HCT116 (cell line): ENCODE data around the gene ARHGAP42. TPM values are rescaled to one million over a fixed set of nuclear protein-coding genes. Genes with fewer than 3 reads are reported as not detected.

Experiments used
- ATAC-seq: fragments of 200-7000 bp; cut with Tn5 transposase; 2 replicates; pipeline ENCODE4 v1.9.1; 2020; ENCODE audit warnings: mild to moderate bottlenecking, moderate library complexity
- BruUV-seq: library from RNA; stranded (reverse); fragments of 400-500 nt; replicated peaks from 2 replicates; lab custom pipeline; 2021; lab: Mats Ljungman, UMichigan
- CTCF ChIA-PET: fragments of 300-600 bp; sonication (Branson Sonifier 250); formaldehyde crosslinking; loops from one replicate; lab custom pipeline; 2021; ENCODE audit warnings: antibody characterized with exemption; lab: Charles Lee
- POLR2A ChIA-PET: fragments of 300-600, 350-600 bp; sonication (Branson Sonifier 250); formaldehyde crosslinking; loops from one replicate; lab custom pipeline; 2021; ENCODE audit warnings: antibody characterized with exemption; lab: Charles Lee
- RAD21 ChIA-PET, 2 experiments: fragments of 300-600 bp; sonication (Branson Sonifier 250); formaldehyde crosslinking; loops; one replicate each; lab custom pipeline; 2023; ENCODE audit warnings: low total read pairs in 2 of 2; ENCODE audit not compliant: uncharacterized antibody in 2 of 2, unreplicated experiment in 2 of 2, low non-redundant PET in 1 of 2; lab: Charles Lee
- DNase-seq: peaks from one replicate; pipeline ENCODE4 v3.0.0-alpha.2; 2010; ENCODE audit warnings: low read depth, low spot score
- H2AFZ ChIP-seq: fragments of 200-600 bp; shearing (Covaris generic), sonication (generic); 2 replicates; pipeline ENCODE4 v1.6.1; 2017; ENCODE audit warnings: low read depth, mixed run types, mixed read lengths, antibody characterized with exemption, low read length; ENCODE audit not compliant: poor library complexity, severe bottlenecking
- H3K27ac ChIP-seq: 2 replicates; pipeline ENCODE4 v1.5.1; 2012; ENCODE audit warnings: low read depth, low read length
- H3K27me3 ChIP-seq: fragments of 200-600 bp; sonication (generic); 2 replicates; pipeline ENCODE4 v1.6.1; 2016; ENCODE audit warnings: mixed run types, low read length, mixed read lengths; ENCODE audit not compliant: insufficient read depth
- H3K36me3 ChIP-seq, 2 experiments: fragments of 200-500 bp in 1 of 2; fragments of 200-600 bp in 1 of 2; sonication (Bioruptor generic) in 1 of 2; sonication (generic) in 1 of 2; 2 replicates each; pipeline versions ENCODE4 v1.5.1 to v1.6.1; 2014 to 2016; ENCODE audit warnings: low read length in 2 of 2, inconsistent platforms in 1 of 2, mixed read lengths in 1 of 2, mixed run types in 1 of 2; ENCODE audit not compliant: insufficient read depth in 2 of 2, control insufficient read depth in 1 of 2
- H3K4me1 ChIP-seq, 2 experiments: fragments of 200-600 bp in 1 of 2; sonication (generic) in 1 of 2; 2 replicates each; pipeline versions ENCODE4 v1.5.1 to v1.6.1; 2012 to 2017; ENCODE audit warnings: low read length in 2 of 2, inconsistent platforms in 1 of 2, mild to moderate bottlenecking in 1 of 2, mixed read lengths in 1 of 2, mixed run types in 1 of 2, moderate library complexity in 1 of 2; ENCODE audit not compliant: insufficient read depth in 2 of 2, control insufficient read depth in 1 of 2
- H3K4me2 ChIP-seq: fragments of 200-600 bp; sonication (generic); 2 replicates; pipeline ENCODE4 v1.6.1; 2017; ENCODE audit warnings: mixed run types, low read length, mixed read lengths
- H3K4me3 ChIP-seq, 2 experiments: fragments of 200-600 bp in 1 of 2; sonication (generic) in 1 of 2; replicated peaks in 1 of 2; 2 replicates each; pipeline ENCODE4 v1.5.1; 2011 to 2016; ENCODE audit warnings: low read length in 2 of 2, control low read depth in 1 of 2, low read depth in 1 of 2, mild to moderate bottlenecking in 1 of 2, mixed read lengths in 1 of 2, mixed run types in 1 of 2
- H3K79me2 ChIP-seq: fragments of 200-600 bp; sonication (generic); 2 replicates; pipeline ENCODE4 v1.6.1; 2017; ENCODE audit warnings: mild to moderate bottlenecking, mixed run types, low read length, moderate library complexity, mixed read lengths; ENCODE audit not compliant: insufficient read depth
- H3K9ac ChIP-seq: fragments of 200-600 bp; sonication (generic); 2 replicates; pipeline ENCODE4 v1.6.1; 2016; ENCODE audit warnings: low read length, mixed read lengths
- H3K9me2 ChIP-seq: fragments of 200-600 bp; sonication (generic), shearing (Covaris generic); 2 replicates; pipeline ENCODE4 v1.6.1; 2017; ENCODE audit warnings: mixed run types, mild to moderate bottlenecking, moderate library complexity; ENCODE audit not compliant: insufficient read depth
- H3K9me3 ChIP-seq, 2 experiments: fragments of 200-500 bp in 1 of 2; fragments of 200-600 bp in 1 of 2; sonication (Bioruptor generic) in 1 of 2; sonication (generic) in 1 of 2; 2 replicates each; pipeline ENCODE4 v1.6.1; 2014 to 2017; ENCODE audit warnings: low read length in 2 of 2, mixed read lengths in 2 of 2, inconsistent platforms in 1 of 2, low read depth in 1 of 2, mild to moderate bottlenecking in 1 of 2, mixed run types in 1 of 2, moderate library complexity in 1 of 2; ENCODE audit not compliant: control insufficient read depth in 1 of 2, insufficient read depth in 1 of 2
- H4K20me1 ChIP-seq: fragments of 200-600 bp; sonication (generic), shearing (Covaris generic); 2 replicates; pipeline ENCODE4 v1.6.1; 2017; ENCODE audit warnings: mixed run types, mild to moderate bottlenecking, moderate library complexity; ENCODE audit not compliant: insufficient read depth
- CBX3 ChIP-seq: IDR thresholded peaks from 2 replicates; pipeline ENCODE4 v1.6.1; 2012; ENCODE audit warnings: low read depth
- CTCF ChIP-seq, 3 experiments: fragments of 200-600 bp in 1 of 3; sonication (generic) in 1 of 3; IDR thresholded peaks in 2 of 3; conservative IDR thresholded peaks in 1 of 3; 2 replicates each; pipeline ENCODE4 v1.5.1; 2012 to 2017; ENCODE audit warnings: low read depth in 2 of 3, low read length in 2 of 3, antibody characterized with exemption in 1 of 3, borderline replicate concordance in 1 of 3, control low read depth in 1 of 3, mild to moderate bottlenecking in 1 of 3, mixed read lengths in 1 of 3, mixed run types in 1 of 3, moderate library complexity in 1 of 3; ENCODE audit not compliant: insufficient read depth in 1 of 3
- EGR1 ChIP-seq: IDR thresholded peaks from 2 replicates; pipeline ENCODE4 v1.6.1; 2012; ENCODE audit warnings: low read depth
- ELF1 ChIP-seq: IDR thresholded peaks from 2 replicates; pipeline ENCODE4 v1.6.1; 2012; ENCODE audit warnings: low read depth, borderline replicate concordance
- EZH2 ChIP-seq: fragments of 200-600 bp; sonication (generic); IDR thresholded peaks from 2 replicates; pipeline ENCODE4 v1.6.1; 2017; ENCODE audit warnings: antibody characterized with exemption, mixed run types
- EZH2phosphoT487 ChIP-seq: fragments of 200-600 bp; IDR thresholded peaks from 2 replicates; pipeline ENCODE4 v1.6.1; 2018; ENCODE audit warnings: antibody characterized with exemption, borderline replicate concordance
- FOSL1 ChIP-seq: IDR thresholded peaks from 2 replicates; pipeline ENCODE4 v1.6.1; 2012; ENCODE audit warnings: low read depth
- POLR2A ChIP-seq: IDR thresholded peaks from 2 replicates; pipeline ENCODE4 v1.7.0; 2011; ENCODE audit warnings: borderline replicate concordance; ENCODE audit not compliant: insufficient read depth, insufficient read length; ENCODE audit errors: extremely low read depth
- POLR2AphosphoS5 ChIP-seq: IDR thresholded peaks from 2 replicates; pipeline ENCODE4 v1.6.1; 2011; ENCODE audit warnings: mild to moderate bottlenecking, low read depth, low read length, moderate library complexity
- REST ChIP-seq: IDR thresholded peaks from 2 replicates; pipeline ENCODE4 v1.6.1; 2012; ENCODE audit warnings: low read depth
- SIN3A ChIP-seq: IDR thresholded peaks from 2 replicates; pipeline ENCODE4 v1.6.1; 2012; ENCODE audit warnings: low read depth
- SP1 ChIP-seq: IDR thresholded peaks from 2 replicates; pipeline ENCODE4 v1.6.1; 2012; ENCODE audit warnings: low read depth
- TCF7L2 ChIP-seq: IDR thresholded peaks from 2 replicates; pipeline ENCODE4 v1.7.0; 2011; ENCODE audit warnings: borderline replicate concordance, inconsistent platforms; ENCODE audit not compliant: insufficient read depth, insufficient read length; ENCODE audit errors: extremely low read depth
- YY1 ChIP-seq: IDR thresholded peaks from 2 replicates; pipeline ENCODE4 v1.6.1; 2011; ENCODE audit warnings: low read length, low read depth, moderate library complexity, mild to moderate bottlenecking; ENCODE audit not compliant: insufficient replicate concordance; ENCODE audit errors: extremely low read depth
- ZFX ChIP-seq: fragments of 450-650 bp; IDR thresholded peaks from 2 replicates; pipeline ENCODE4 v1.6.1; 2017
- ZNF274 ChIP-seq: fragments of 200-500 bp; sonication (Bioruptor generic); IDR thresholded peaks from 2 replicates; pipeline ENCODE4 v1.6.1; 2014; ENCODE audit warnings: mild to moderate bottlenecking, low read depth, low read length, inconsistent platforms
- intact Hi-C: fragments of 100-400 bp; cut with micrococcal nuclease; formaldehyde crosslinking; loops from 2 replicates; pipeline ENCODE4 v1.10.0; 2022
- total RNA-seq: library from RNA; stranded (reverse); gene quantifications from one replicate; pipeline ENCODE4 v1.2.1, GENCODE V29; 2021; ENCODE audit not compliant: unreplicated experiment
- TF ChIP-seq, protein P1 (sequence below): IDR thresholded peaks from 2 replicates; pipeline ENCODE4 v1.6.1; 2011; ENCODE audit warnings: mild to moderate bottlenecking, low read length, moderate library complexity; ENCODE audit not compliant: insufficient replicate concordance; ENCODE audit errors: extremely low read depth
- TF ChIP-seq, protein P2 (sequence below): IDR thresholded peaks from 2 replicates; pipeline ENCODE4 v1.6.1; 2012

Gene ARHGAP42
- total RNA-seq, 1 experiment from 2014 or later, result 12.3 TPM

DNA sequence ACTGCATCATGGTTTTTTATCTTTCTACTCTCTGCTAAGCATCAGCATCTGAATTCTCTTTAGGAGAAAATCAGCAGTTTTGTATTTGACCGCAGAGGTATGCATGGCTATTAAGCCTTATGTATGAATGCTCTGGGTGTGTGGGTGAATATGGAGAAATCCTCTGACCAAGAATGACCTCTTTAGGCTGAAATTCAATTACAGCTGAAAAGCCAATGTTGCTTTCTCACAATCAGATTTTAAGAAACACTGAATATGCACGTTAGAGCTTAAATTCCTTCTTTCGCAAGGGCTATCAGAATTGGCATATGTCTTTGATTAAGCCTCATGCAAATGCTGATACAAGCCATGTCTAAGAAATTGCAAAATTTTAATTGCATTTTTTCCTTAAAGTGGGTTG, 43.2 kb downstream of the ARHGAP42 start:
- Histone ChIP-seq H3K4me3 (no peak overlapping the region), H3K4me1 (peaks cover 0 to 19% of the 10 kb centered on the region in 2 experiments; a peak in 1 of 4 replicates), H4K20me1 (no peaks in the 10 kb centered on the region), H3K27ac (no peak overlapping the region), H3K9me2 (no peaks in the 10 kb centered on the region), H2AFZ (no peak overlapping the region), H3K9me3 (no peaks in the 10 kb centered on the region), H3K4me2 (no peak overlapping the region), H3K36me3 (no peaks in the 10 kb centered on the region), H3K9ac (no peak overlapping the region), H3K27me3 (no peaks in the 10 kb centered on the region), H3K79me2 (peaks cover 27% of the 10 kb centered on the region)
- no peak for TF ChIP-seq SIN3A
- no peak for TF ChIP-seq POLR2AphosphoS5
- no peak for TF ChIP-seq POLR2A
- TF ChIP-seq EGR1, result no peak
- no peak for TF ChIP-seq ELF1
- no peak for TF ChIP-seq EZH2
- no peak for TF ChIP-seq CBX3
- no peak for TF ChIP-seq SP1
- TF ChIP-seq CTCF (IDR thresholded peaks at IDR 0.05 in 2 of 3, conservative IDR thresholded peaks at IDR 0.05 in 1 of 3; ENCODE audit: borderline replicate concordance in 1 of 3, insufficient read depth in 1 of 3, low read depth in 2 of 3, low read length in 2 of 3), result no peak
- no peak for TF ChIP-seq EZH2phosphoT487
- no peak for TF ChIP-seq ZNF274
- TF ChIP-seq, protein P1, sequence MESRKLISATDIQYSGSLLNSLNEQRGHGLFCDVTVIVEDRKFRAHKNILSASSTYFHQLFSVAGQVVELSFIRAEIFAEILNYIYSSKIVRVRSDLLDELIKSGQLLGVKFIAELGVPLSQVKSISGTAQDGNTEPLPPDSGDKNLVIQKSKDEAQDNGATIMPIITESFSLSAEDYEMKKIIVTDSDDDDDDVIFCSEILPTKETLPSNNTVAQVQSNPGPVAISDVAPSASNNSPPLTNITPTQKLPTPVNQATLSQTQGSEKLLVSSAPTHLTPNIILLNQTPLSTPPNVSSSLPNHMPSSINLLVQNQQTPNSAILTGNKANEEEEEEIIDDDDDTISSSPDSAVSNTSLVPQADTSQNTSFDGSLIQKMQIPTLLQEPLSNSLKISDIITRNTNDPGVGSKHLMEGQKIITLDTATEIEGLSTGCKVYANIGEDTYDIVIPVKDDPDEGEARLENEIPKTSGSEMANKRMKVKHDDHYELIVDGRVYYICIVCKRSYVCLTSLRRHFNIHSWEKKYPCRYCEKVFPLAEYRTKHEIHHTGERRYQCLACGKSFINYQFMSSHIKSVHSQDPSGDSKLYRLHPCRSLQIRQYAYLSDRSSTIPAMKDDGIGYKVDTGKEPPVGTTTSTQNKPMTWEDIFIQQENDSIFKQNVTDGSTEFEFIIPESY, result no peak
- TF ChIP-seq, protein P2, sequence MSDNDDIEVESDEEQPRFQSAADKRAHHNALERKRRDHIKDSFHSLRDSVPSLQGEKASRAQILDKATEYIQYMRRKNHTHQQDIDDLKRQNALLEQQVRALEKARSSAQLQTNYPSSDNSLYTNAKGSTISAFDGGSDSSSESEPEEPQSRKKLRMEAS, result no peak
- TF ChIP-seq ZFX, result no peak
- TF ChIP-seq FOSL1, result no peak
- no peak for TF ChIP-seq REST
- no peak for TF ChIP-seq YY1
- no peak for TF ChIP-seq TCF7L2
- ATAC-seq (no peak), DNase-seq (no peak)
- BruUV-seq, result no TSS peak
- ChIA-PET CTCF (no interaction called here), POLR2A (no interaction called here), RAD21 (no interaction called here)
- intact Hi-C loops, result no loop called here
